RWPE1 (cell line): Measurements from ENCODE around the gene CATSPER3.

Experiments used
- CTCF ChIA-PET: fragments of 350-600 bp; sonication (Branson Sonifier 250); formaldehyde crosslinking; extraction: SDS; loops from one replicate; lab custom pipeline; 2021; lab: Yijun Ruan, JAX
- POLR2A ChIA-PET: fragments of 400-600 bp; formaldehyde crosslinking; extraction: SDS; loops from one replicate; lab custom pipeline; 2020; ENCODE audit warnings: antibody characterized with exemption; ENCODE audit not compliant: low non-redundant PET; lab: Yijun Ruan, JAX
- DNase-seq: peaks from one replicate; pipeline ENCODE4 v3.0.0; 2012; ENCODE audit warnings: low spot score
- H3K27ac ChIP-seq: fragments of 450-650 bp; 2 replicates; pipeline ENCODE4 v1.5.1; 2017
- CTCF ChIP-seq: fragments of 450-650 bp; conservative IDR thresholded peaks from 2 replicates; pipeline ENCODE4 v1.5.1; 2017; ENCODE audit warnings: low read depth, mild to moderate bottlenecking

CATSPER3 gene

DNA sequence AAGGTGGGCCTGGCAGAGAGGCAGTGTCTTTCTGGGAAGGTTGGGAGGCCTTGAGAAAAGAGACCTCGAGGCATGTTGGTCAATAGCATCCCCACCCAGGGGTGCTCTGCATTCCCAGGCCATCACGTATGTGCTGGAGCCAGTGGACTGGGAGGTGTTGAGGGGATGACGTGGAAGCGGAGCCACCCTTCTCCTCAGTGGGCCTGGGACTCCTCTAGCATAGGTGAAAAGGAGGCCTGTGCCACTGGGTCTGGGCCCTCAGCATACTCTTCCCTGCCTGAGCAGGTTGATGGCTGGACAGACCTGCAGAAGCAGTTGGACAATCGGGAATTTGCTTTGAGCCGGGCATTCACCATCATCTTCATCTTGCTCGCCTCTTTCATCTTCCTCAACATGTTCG, 40.8 kb downstream of the CATSPER3 start:
- H3K27ac ChIP-seq: no peak overlapping the region
- ChIA-PET CTCF (no interaction called here), POLR2A (no interaction called here)
- no peak for DNase-seq
- TF ChIP-seq CTCF: no peak

GRCh38 chr5:135008981-135009735, 41.5 kb downstream of the CATSPER3 start:
- H3K27ac ChIP-seq: no peak overlapping the region
- CTCF ChIA-PET: no interaction called here
- POLR2A ChIA-PET: no interaction called here
- no peak for DNase-seq
- TF ChIP-seq CTCF: no peak

DNA sequence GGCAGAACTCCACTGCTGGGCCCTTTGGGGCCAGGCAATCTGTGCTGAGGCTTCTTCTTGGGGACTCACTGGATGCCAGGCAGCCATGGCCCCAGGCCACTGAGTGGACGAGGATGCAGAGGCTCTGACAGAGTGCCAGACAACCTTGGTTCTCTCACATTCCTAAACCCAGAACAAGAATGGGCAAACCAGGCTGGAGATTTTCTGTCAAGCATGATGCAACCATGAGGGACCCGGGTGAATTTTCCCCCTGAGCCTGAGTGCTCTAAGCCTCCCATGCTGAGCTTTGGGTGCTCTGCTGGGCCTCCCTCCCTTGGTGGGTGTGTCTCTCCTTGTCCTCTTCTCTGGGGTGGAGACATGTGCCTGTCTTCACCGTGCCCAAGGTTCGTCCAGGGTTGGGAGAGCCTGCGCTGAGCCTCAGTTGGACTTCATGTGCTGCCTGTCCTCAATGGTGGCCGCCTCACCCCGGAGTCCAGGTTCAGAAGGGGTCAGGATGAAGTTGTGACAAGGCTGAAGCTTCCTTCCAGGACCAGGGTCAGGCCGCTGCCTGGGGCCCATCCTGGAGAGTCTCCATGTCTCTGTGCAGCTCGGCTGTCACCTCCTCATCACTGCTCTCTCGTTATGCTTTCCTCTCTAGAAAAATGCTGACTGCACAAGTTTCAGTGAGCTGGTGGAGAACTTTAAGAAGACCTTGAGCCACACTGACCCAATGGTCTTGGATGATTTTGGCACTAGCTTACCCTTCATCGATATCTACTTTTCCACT, 42.2 kb downstream of the CATSPER3 start:
- DNase-seq: no peak
- 0 out of 2 replicates have a peak overlapping the region, but pooled peaks have one; percentile 4 for H3K27ac ChIP-seq
- TF ChIP-seq CTCF: no peak
- ChIA-PET POLR2A (no interaction called here), CTCF (interaction anchor here (1.1 to 1.6 kb wide), 2 partner anchors 61 to 169 kb away, joined by 3 to 6 read pairs; no protein-coding TSS in a partner anchor)

GRCh38 chr5:135010502-135011354, 43.0 kb downstream of the CATSPER3 start:
- no peak overlapping the region for H3K27ac ChIP-seq
- ChIA-PET POLR2A (no interaction called here), CTCF (interaction anchor here (0.5 to 1.6 kb wide), 5 partner anchors 60 to 319 kb away, joined by 3 to 8 read pairs (median 4); no protein-coding TSS in a partner anchor)
- no peak for TF ChIP-seq CTCF
- no peak for DNase-seq

DNA sequence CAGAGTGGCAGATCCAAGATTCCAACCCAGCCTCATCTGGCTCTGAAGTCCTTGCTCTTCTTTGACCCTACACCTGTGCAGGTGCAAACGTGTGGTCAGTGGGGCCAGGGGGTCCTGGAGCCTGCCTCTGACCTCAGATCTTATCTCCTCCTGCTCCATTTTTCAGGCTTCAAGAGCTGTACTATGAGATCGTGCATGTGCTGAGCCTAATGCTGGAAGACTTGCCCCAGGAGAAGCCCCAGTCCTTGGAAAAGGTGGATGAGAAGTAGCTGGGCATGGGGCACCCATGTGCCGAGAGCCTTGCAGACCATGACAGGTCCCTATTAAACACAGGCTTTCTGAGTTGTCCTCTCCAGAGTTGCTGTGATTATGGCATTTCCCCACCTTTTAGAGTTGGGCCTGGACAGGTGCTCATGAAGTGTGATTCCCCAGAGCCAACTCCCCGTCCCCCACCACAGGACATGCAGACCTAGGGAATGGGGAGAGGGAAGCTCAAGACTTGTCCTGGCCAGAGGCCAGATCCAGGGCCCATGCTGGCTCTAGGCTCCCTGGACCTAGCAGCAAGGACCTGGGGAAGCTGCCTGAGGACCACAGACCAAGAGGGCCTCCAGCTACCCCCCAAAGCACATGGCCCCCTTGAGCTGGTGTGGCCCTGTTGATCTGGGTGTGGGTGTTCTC, 43.8 kb downstream of the CATSPER3 start:
- DNase-seq: no peak
- H3K27ac ChIP-seq: no peak overlapping the region
- no peak for TF ChIP-seq CTCF
- ChIA-PET POLR2A (no interaction called here), CTCF (interaction anchor here (0.6 to 1.6 kb wide), 7 partner anchors 13 to 1135 kb away, joined by 3 to 8 read pairs (median 4); no protein-coding TSS in a partner anchor)
